Body of pancreas (tissue), 4 donors: ENCODE data around the gene UGT1A8. TPM values are rescaled to one million over a fixed set of nuclear protein-coding genes. Genes with fewer than 3 reads are reported as not detected.

ENCODE experiments used
- ATAC-seq: fragments of 150-250 bp; one replicate; pipeline ENCODE4 v1.9.1; 2016
- DNase-seq, 4 donors: peaks; one replicate each; pipeline ENCODE4 v3.0.0-alpha.2; 2019
- H3K27ac ChIP-seq, 4 donors: fragments of 200-600 bp; sonication (generic); 1 replicate in 3 of 4; 2 replicates in 1 of 4; pipeline versions ENCODE4 v1.5.1 to v1.6.1; 2016 to 2019; ENCODE audit warnings: mild to moderate bottlenecking in 1 of 4, mixed read lengths in 1 of 4, moderate library complexity in 1 of 4
- H3K27me3 ChIP-seq, 2 donors: fragments of 200-600 bp; sonication (generic); one replicate each; pipeline ENCODE4 v1.6.0; 2016; ENCODE audit warnings: mild to moderate bottlenecking in 1 of 2
- H3K36me3 ChIP-seq, 2 donors: fragments of 200-600 bp; sonication (generic); replicated peaks in 1 of 2; 2 replicates each; pipeline ENCODE4 v1.5.1; 2016; ENCODE audit warnings: low read depth in 2 of 2; ENCODE audit not compliant: insufficient read depth in 1 of 2
- H3K4me1 ChIP-seq: fragments of 200-600 bp; sonication (generic); one replicate; pipeline ENCODE4 v1.6.0; 2016
- H3K4me3 ChIP-seq, 2 donors: fragments of 200-600 bp; sonication (generic); 1 replicate in 1 of 2; 2 replicates in 1 of 2; pipeline ENCODE4 v1.5.1; 2016 to 2019
- H3K9me3 ChIP-seq, 3 donors: fragments of 200-600 bp; sonication (generic); 1 replicate in 2 of 3; 2 replicates in 1 of 3; pipeline ENCODE4 v1.5.1; 2016
- POLR2A ChIP-seq, 3 donors: fragments of 450-650 bp; IDR thresholded peaks; one replicate each; pipeline ENCODE4 v1.6.1; 2016; ENCODE audit warnings: antibody characterized with exemption in 3 of 3, mild to moderate bottlenecking in 2 of 3
- WGBS, 2 donors: methylation state at CpG; one replicate each; pipeline ENCODE4 v1.1.5; 2017; 5-methylcytosine and 5-hydroxymethylcytosine counted together
- intact Hi-C: fragments of 100-400 bp; cut with DNase I; formaldehyde crosslinking; loops from one replicate; pipeline ENCODE4 v1.15.1; 2023
- total RNA-seq, 2 donors: library from RNA; depleted of rRNA; stranded (reverse); fragments of >200 nt; gene quantifications; one replicate each; pipeline ENCODE4 v1.1.0, GENCODE V29; 2016
- TF ChIP-seq, protein P1 (sequence below), 7 experiments: fragments of 450-650 bp in 4 of 7; fragments of 200-600 bp in 3 of 7; sonication (generic) in 3 of 7; IDR thresholded peaks; one replicate each; pipeline ENCODE4 v1.5.1; 2016 to 2019; ENCODE audit warnings: antibody characterized with exemption in 7 of 7

Gene UGT1A8
- total RNA-seq, 2 donors from 2014 or later = not detected

DNA sequence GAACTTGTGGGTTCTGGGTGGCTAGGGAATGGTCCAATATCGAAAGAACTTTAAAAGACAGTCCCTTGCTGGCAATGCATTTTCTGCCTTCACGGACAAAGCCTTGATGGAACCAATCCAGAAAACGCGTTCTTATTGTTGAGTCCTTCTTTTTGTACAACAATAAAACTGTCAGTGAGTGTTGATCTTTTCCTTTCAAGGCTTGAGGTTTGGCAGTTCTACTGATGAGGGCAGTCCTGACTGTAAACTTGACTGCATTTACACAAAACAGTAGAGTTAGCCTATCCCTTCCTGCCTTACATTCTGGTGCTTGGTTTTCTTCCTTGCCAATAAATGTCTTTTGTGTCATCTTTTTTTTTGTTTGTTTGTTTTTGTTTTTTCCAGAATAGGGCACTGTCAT is 61.8 kb downstream of the UGT1A8 start:
- ATAC-seq (no peak), DNase-seq (no peak)
- Histone ChIP-seq H3K27me3 (no peaks in the 10 kb centered on the region), H3K27ac (no peak overlapping the region), H3K9me3 (no peaks in the 10 kb centered on the region), H3K4me3 (no peak overlapping the region), H3K36me3 (no peaks in the 10 kb centered on the region), H3K4me1 (no peaks in the 10 kb centered on the region)
- intact Hi-C loops = no loop called here
- TF ChIP-seq POLR2A (IDR thresholded peaks at IDR 0.05) = no peak
- TF ChIP-seq, protein P1, sequence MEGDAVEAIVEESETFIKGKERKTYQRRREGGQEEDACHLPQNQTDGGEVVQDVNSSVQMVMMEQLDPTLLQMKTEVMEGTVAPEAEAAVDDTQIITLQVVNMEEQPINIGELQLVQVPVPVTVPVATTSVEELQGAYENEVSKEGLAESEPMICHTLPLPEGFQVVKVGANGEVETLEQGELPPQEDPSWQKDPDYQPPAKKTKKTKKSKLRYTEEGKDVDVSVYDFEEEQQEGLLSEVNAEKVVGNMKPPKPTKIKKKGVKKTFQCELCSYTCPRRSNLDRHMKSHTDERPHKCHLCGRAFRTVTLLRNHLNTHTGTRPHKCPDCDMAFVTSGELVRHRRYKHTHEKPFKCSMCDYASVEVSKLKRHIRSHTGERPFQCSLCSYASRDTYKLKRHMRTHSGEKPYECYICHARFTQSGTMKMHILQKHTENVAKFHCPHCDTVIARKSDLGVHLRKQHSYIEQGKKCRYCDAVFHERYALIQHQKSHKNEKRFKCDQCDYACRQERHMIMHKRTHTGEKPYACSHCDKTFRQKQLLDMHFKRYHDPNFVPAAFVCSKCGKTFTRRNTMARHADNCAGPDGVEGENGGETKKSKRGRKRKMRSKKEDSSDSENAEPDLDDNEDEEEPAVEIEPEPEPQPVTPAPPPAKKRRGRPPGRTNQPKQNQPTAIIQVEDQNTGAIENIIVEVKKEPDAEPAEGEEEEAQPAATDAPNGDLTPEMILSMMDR (IDR thresholded peaks at IDR 0.05) = no peak
- WGBS, 2 donors = 64 to 72% methylated on average over 4 of the region's 4 CpGs

DNA sequence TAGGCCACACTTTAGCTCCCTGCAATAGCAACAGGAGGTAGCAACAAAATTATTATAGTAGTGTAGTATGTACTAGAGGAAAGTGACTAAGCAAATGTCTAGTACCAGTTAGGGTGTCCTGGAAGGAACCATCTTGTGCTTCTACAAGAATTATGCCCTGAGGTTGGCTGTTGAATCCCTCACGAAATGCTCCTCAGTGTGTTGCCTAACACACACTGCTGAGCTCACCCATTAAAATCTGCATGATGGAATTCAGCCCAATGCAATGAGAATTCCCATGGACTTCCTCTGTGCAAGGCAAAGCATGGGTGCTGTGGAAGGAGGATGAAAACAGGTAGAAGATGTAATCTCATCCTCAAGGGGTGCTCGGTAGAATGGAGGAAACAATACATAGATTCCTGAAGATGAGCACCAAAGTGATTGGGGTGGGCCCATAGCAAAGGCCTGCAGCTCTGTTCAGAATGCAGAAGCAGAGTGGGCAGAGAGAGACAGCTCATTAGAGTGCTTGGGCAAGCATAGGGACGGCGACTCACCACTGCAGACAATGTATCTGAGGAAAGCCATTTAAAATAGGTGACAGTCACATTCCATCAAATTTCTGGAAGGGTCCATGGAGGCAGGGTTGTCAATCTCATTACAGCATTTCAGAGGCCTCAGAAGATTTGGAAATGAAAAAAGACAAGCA is 63.1 kb downstream of the UGT1A8 start:
- 75 to 81% methylated on average over 4 of the region's 4 CpGs for WGBS, 2 donors
- Histone ChIP-seq H3K36me3 (no peaks in the 10 kb centered on the region), H3K4me1 (no peaks in the 10 kb centered on the region), H3K9me3 (no peaks in the 10 kb centered on the region), H3K27me3 (no peaks in the 10 kb centered on the region), H3K4me3 (no peak overlapping the region), H3K27ac (no peak overlapping the region)
- ATAC-seq (no peak), DNase-seq (no peak)
- intact Hi-C loops = no loop called here
- TF ChIP-seq POLR2A (IDR thresholded peaks at IDR 0.05) = no peak
- TF ChIP-seq, protein P1 (IDR thresholded peaks at IDR 0.05) = no peak

DNA sequence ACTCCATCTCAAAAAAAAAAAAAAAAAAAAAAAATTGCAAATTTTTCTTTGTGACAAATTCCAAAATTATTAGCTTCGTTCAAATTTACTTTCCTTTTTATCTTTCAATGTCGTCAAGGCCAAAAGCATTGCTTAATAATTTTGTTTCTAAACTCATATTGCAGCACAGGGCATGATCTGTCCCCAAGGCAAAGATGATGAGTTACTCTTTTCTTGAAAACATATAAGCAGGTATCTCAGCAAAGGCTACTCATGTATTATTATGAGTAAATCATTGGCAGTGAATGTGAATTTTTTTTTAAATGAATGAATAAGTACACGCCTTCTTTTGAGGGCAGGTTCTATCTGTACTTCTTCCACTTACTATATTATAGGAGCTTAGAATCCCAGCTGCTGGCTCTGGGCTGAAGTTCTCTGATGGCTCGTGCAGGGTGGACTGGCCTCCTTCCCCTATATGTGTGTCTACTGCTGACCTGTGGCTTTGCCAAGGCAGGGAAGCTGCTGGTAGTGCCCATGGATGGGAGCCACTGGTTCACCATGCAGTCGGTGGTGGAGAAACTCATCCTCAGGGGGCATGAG is 64.2 kb downstream of the UGT1A8 start, which contains the start of gene UGT1A7:
TSS of gene UGT1A7 (plus strand) at position 381 of the 579 bp plus-strand sequence. CDS start at position 418, 37 bp downstream.
- 54 to 60% methylated on average over 5 of the region's 5 CpGs for WGBS, 2 donors
- intact Hi-C loops = no loop called here
- no peak for TF ChIP-seq POLR2A (IDR thresholded peaks at IDR 0.05)
- TF ChIP-seq, protein P1 (IDR thresholded peaks at IDR 0.05) = no peak

DNA sequence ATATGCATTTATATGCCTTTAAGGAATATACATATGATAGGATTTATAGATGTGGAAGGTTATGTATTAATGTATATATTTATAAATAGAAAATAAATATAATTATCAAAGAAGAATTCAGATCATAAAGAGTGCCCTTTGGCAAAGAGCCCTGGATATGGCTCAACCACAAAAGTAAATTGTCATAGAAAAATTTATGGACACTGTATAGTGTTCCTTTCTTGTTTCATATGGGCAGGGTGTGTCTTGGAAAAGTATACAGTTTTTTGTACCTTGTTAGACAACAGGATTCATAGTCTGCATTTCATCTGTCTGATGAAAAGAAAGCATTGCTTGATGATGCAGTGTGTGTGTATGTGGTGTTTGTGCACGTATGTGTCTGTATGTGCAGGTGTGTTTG is 67.2 kb downstream of the UGT1A8 start:
- no peak overlapping the region for H3K27ac ChIP-seq
- no peaks in the 10 kb centered on the region for H3K27me3 ChIP-seq
- no peak overlapping the region for H3K4me3 ChIP-seq
- TF ChIP-seq, protein P1 (IDR thresholded peaks at IDR 0.05) = no peak
- no peaks in the 10 kb centered on the region for H3K4me1 ChIP-seq
- ATAC-seq (no peak), DNase-seq (no peak)
- intact Hi-C loops = no loop called here
- no peaks in the 10 kb centered on the region for H3K36me3 ChIP-seq
- H3K9me3 ChIP-seq = no peaks in the 10 kb centered on the region
- 70 to 71% methylated on average over 1 of the region's 1 CpG for WGBS, 2 donors

More for the DNA sequence above, 64.2 kb downstream of the UGT1A8 start, which contains the start of gene UGT1A7:
- Histone ChIP-seq H3K4me3 (no peak within 1 kb of the TSS), H3K9me3 (no peaks in the 10 kb centered on the region), H3K36me3 (no peaks in the 10 kb centered on the region), H3K27me3 (no peaks in the 10 kb centered on the region), H3K4me1 (no peaks in the 10 kb centered on the region), H3K27ac (no peak within 1 kb of the TSS)
- no peak for DNase-seq
- ATAC-seq = no peak
